Ascending aorta (tissue), 2 donors: ENCODE results near the gene MCF2L. TPM values are rescaled to one million over a fixed set of nuclear protein-coding genes. Genes with fewer than 3 reads are reported as not detected.
A peak's percentile ranks its signal among the peaks of the same experiment; 100 is the strongest.

ENCODE experiments used
- DNase-seq, 2 donors: peaks; one replicate each; pipeline ENCODE4 v3.0.0-alpha.2; 2019; ENCODE audit warnings: low spot score in 2 of 2
- H3K27ac ChIP-seq, 2 donors: fragments of 200-600 bp; sonication (generic); one replicate each; pipeline ENCODE4 v1.5.1; 2016 to 2017; ENCODE audit warnings: mild to moderate bottlenecking in 1 of 2
- H3K27me3 ChIP-seq: fragments of 200-600 bp; sonication (generic); one replicate; pipeline ENCODE4 v1.5.1; 2017
- H3K36me3 ChIP-seq, 2 donors: fragments of 200-600 bp; sonication (generic); one replicate each; pipeline ENCODE4 v1.5.1; 2016
- H3K4me1 ChIP-seq, 2 donors: fragments of 200-600 bp; sonication (generic); one replicate each; pipeline ENCODE4 v1.5.1; 2016 to 2017; ENCODE audit warnings: mild to moderate bottlenecking in 1 of 2
- H3K4me3 ChIP-seq, 2 donors: fragments of 200-600 bp; sonication (generic); one replicate each; pipeline ENCODE4 v1.5.1; 2016 to 2017; ENCODE audit warnings: mild to moderate bottlenecking in 1 of 2
- H3K9me3 ChIP-seq, 2 donors: fragments of 200-600 bp; sonication (generic); one replicate each; pipeline ENCODE4 v1.5.1; 2016
- intact Hi-C: fragments of 100-400 bp; cut with DNase I; formaldehyde crosslinking; loops from one replicate; pipeline ENCODE4 v1.15.1; 2023
- total RNA-seq: library from RNA; depleted of rRNA; stranded (reverse); fragments of >200 nt; gene quantifications from one replicate; pipeline ENCODE4 v1.1.0, GENCODE V29; 2016
- TF ChIP-seq, protein P1 (sequence below), 3 experiments: fragments of 200-600 bp in 2 of 3; fragments of 450-650 bp in 1 of 3; sonication (generic) in 2 of 3; IDR thresholded peaks; one replicate each; pipeline ENCODE4 v1.5.1; 2016 to 2019; ENCODE audit warnings: antibody characterized with exemption in 3 of 3, mild to moderate bottlenecking in 1 of 3, moderate library complexity in 1 of 3

Gene MCF2L
- total RNA-seq, 1 donor from 2014 or later: 112 TPM

DNA sequence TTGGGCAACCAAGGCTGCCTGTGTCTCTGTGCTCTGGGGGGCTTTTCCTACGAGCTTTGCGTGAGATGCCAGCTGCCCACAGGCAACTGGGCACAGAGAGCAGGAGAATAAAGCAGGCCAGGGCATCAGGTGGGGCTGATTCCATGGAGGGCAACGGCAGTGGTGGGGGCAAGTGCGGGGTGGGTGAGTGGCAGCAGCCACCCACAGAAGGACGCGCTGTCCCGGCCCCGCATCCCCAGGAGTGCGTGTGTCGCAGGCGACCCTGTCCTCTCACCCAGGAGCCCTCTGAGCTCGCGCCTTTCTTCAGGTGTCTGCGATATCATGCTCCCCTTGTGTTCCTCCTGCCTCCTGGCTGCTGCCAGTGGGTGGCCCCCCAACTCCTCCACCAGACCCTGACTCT is 67.4 kb downstream of the MCF2L start:
- Histone ChIP-seq H3K4me1 (no peaks in the 10 kb centered on the region), H3K36me3 (no peaks in the 10 kb centered on the region), H3K27ac (no peak overlapping the region), H3K4me3 (no peak overlapping the region), H3K27me3 (no peaks in the 10 kb centered on the region), H3K9me3 (no peaks in the 10 kb centered on the region)
- TF ChIP-seq, protein P1, sequence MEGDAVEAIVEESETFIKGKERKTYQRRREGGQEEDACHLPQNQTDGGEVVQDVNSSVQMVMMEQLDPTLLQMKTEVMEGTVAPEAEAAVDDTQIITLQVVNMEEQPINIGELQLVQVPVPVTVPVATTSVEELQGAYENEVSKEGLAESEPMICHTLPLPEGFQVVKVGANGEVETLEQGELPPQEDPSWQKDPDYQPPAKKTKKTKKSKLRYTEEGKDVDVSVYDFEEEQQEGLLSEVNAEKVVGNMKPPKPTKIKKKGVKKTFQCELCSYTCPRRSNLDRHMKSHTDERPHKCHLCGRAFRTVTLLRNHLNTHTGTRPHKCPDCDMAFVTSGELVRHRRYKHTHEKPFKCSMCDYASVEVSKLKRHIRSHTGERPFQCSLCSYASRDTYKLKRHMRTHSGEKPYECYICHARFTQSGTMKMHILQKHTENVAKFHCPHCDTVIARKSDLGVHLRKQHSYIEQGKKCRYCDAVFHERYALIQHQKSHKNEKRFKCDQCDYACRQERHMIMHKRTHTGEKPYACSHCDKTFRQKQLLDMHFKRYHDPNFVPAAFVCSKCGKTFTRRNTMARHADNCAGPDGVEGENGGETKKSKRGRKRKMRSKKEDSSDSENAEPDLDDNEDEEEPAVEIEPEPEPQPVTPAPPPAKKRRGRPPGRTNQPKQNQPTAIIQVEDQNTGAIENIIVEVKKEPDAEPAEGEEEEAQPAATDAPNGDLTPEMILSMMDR (IDR thresholded peaks at IDR 0.05): no peak
- no peak for DNase-seq
- intact Hi-C loops: loop anchor here (10.0 kb wide), 1 partner anchor 178 kb away; no protein-coding TSS in a partner anchor

DNA sequence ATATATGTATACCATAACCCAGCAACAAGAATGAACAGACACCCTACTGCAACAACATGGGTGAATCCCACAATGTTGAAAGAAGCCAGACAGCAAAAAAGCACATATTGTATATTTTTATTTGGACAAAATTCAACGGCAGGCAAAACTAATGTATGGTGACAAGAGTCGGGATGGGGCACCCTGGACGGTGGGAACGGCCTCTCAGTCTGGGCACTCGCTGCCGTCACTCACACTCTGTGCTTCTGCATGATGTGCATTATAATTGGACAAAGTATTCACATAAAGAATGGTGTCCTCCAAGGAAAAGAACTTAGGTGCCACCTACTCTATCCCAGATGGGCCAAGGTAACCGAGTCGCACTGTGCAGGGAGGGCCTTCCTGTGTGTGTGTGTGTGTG is 71.0 kb downstream of the MCF2L start:
- no peak overlapping the region for H3K27ac ChIP-seq
- H3K9me3 ChIP-seq: no peaks in the 10 kb centered on the region
- TF ChIP-seq, protein P1 (IDR thresholded peaks at IDR 0.05): no peak
- no peaks in the 10 kb centered on the region for H3K27me3 ChIP-seq
- H3K4me3 ChIP-seq: no peak overlapping the region
- peaks cover 0 to 3% of the 10 kb centered on the region in 2 donors for H3K4me1 ChIP-seq
- no peak for DNase-seq
- intact Hi-C loops: no loop called here
- H3K36me3 ChIP-seq: no peaks in the 10 kb centered on the region

DNA sequence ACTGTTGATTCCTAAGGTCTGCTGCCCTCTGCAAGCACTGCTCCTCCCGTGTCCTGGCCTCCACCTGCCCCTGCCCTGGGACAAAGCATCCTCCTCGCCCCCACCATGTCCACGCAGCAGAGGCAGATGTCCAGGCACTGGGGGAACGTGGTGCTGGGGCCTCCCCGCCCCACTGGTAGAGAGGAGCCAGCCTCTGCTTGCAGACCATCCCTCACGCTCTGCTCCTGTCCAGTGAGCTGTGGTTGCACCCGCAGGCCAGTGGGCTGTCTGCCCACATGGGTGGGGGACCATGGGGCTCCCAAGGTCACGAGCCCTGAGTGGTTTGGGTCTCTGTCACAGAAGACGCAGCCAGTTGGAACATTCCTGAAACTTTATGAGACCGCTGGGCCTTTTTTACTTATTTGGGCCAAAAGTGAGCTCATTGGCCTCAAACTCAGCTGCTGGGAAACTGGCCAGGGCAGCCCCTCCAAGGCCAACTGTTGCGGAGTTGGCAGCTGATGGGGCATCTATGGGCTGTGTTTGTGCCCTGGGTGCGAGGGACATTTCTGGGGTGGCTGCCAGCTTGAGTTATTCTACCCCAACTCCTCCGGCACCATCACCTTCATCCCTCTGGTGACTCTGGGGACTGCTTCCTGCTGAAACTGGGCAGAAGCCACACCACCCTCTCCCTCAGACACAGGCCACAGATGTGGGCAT is 71.7 kb downstream of the MCF2L start:
- H3K9me3 ChIP-seq: no peaks in the 10 kb centered on the region
- intact Hi-C loops: no loop called here
- no peaks in the 10 kb centered on the region for H3K36me3 ChIP-seq
- peak overlapping the region; percentile 18 to 53 for H3K27ac ChIP-seq
- H3K4me3 ChIP-seq: no peak overlapping the region
- peaks cover 0 to 3% of the 10 kb centered on the region in 2 donors for H3K4me1 ChIP-seq
- no peak for DNase-seq
- TF ChIP-seq, protein P1 (IDR thresholded peaks at IDR 0.05): no peak
- no peaks in the 10 kb centered on the region for H3K27me3 ChIP-seq

DNA sequence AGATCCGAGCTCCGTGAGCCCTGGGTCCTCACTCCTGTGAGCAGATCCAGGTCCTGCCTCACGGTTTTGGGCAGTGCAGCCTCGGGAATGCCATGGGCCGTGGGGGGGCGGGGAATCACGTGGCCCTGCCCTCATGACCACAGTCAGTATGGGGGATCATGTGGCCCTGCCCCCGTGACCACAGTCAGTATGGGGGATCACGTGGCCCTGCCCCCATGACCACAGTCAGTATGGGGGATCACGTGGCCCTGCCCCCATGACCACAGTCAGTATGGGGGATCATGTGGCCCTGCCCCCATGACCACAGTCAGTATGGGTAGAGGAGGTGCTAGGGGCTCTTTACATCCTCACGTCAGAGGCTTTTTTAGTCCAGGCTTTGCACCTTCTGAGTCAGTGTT is 72.3 kb downstream of the MCF2L start:
- Histone ChIP-seq H3K27me3 (no peaks in the 10 kb centered on the region), H3K27ac (peak overlapping the region; percentile 18 to 53), H3K4me3 (no peak overlapping the region), H3K36me3 (no peaks in the 10 kb centered on the region), H3K4me1 (peaks cover 0 to 3% of the 10 kb centered on the region in 2 donors), H3K9me3 (no peaks in the 10 kb centered on the region)
- intact Hi-C loops: no loop called here
- TF ChIP-seq, protein P1 (IDR thresholded peaks at IDR 0.05): no peak
- no peak for DNase-seq

DNA sequence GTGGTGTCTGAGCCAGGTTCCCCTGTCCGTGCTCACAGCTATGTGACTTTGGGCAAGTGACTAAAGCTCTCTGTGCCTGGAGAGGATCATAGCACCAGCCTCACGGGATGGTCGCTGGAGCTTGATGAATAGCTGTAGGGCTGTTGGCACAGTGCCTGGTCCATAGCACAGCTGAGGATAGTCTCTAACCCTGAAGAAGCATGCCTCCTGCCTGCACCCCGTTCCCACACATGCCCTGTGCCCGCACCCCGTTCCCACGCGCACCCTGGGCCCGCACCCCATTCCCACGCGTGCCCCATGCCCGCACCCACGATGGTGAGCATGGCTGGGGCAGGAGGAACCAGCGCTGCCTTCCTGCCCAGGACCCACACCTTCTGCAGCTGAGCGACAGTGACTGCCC is 72.9 kb downstream of the MCF2L start:
- Histone ChIP-seq H3K36me3 (no peaks in the 10 kb centered on the region), H3K9me3 (no peaks in the 10 kb centered on the region), H3K4me3 (no peak overlapping the region), H3K27me3 (no peaks in the 10 kb centered on the region), H3K27ac (peak overlapping the region in 1 of 2 donors; percentile 53), H3K4me1 (peaks cover 0 to 3% of the 10 kb centered on the region in 2 donors)
- no peak for DNase-seq
- intact Hi-C loops: no loop called here
- TF ChIP-seq, protein P1 (IDR thresholded peaks at IDR 0.05): no peak
